GM12878 (cell line): Measurements from ENCODE around the gene JADE2. TPM values are rescaled to one million over a fixed set of nuclear protein-coding genes. Genes with fewer than 3 reads are reported as not detected.

Experiments used
- BHLHE40 ChIP-seq, 2 experiments: fragments of 450-650 bp in 1 of 2; IDR thresholded peaks; 2 replicates each; pipeline ENCODE4 v1.6.1; 2011 to 2017; ENCODE audit warnings: low read depth in 2 of 2, borderline replicate concordance in 1 of 2, improper control_type of control experiment in 1 of 2, low read length in 1 of 2, mild to moderate bottlenecking in 1 of 2
- HCFC1 ChIP-seq: fragments of 150-350 bp; IDR thresholded peaks from 2 replicates; pipeline ENCODE4 v1.6.1; 2014; ENCODE audit warnings: low read length
- IKZF2 ChIP-seq, 2 experiments: fragments of 450-650 bp; IDR thresholded peaks; 2 replicates each; pipeline ENCODE4 v1.6.1; 2017; ENCODE audit warnings: mild to moderate bottlenecking in 2 of 2, moderate library complexity in 2 of 2
- MTA2 ChIP-seq: fragments of 450-650 bp; IDR thresholded peaks from 2 replicates; pipeline ENCODE4 v1.6.1; 2016; ENCODE audit warnings: low read depth, mild to moderate bottlenecking, moderate library complexity
- MYB ChIP-seq: fragments of 150-350 bp; IDR thresholded peaks from 2 replicates; pipeline ENCODE4 v1.6.1; 2014; ENCODE audit warnings: mild to moderate bottlenecking, low read depth, low read length, borderline replicate concordance
- NBN ChIP-seq: fragments of 450-650 bp; IDR thresholded peaks from 2 replicates; pipeline ENCODE4 v1.6.1; 2016
- NFIC ChIP-seq: IDR thresholded peaks from 2 replicates; pipeline ENCODE4 v1.6.1; 2012; ENCODE audit warnings: low read depth, mild to moderate bottlenecking, inconsistent platforms, low read length, moderate library complexity
- POLR2AphosphoS5 ChIP-seq: IDR thresholded peaks from 2 replicates; pipeline ENCODE4 v1.6.1; 2011; ENCODE audit warnings: mild to moderate bottlenecking, low read length, inconsistent platforms
- RAD51 ChIP-seq: fragments of 450-650 bp; IDR thresholded peaks from 2 replicates; pipeline ENCODE4 v1.6.1; 2016; ENCODE audit warnings: moderate library complexity, mild to moderate bottlenecking, inconsistent platforms
- RELA ChIP-seq: fragments of 450-650 bp; IDR thresholded peaks from 2 replicates; pipeline ENCODE4 v1.8.0; 2014; ENCODE audit warnings: borderline replicate concordance; ENCODE audit not compliant: partially characterized antibody
- SMARCA5 ChIP-seq: fragments of 450-650 bp; IDR thresholded peaks from 2 replicates; pipeline ENCODE4 v1.6.1; 2017; ENCODE audit warnings: mild to moderate bottlenecking
- TARDBP ChIP-seq: IDR thresholded peaks from 2 replicates; pipeline ENCODE4 v1.6.1; 2016; ENCODE audit warnings: borderline replicate concordance
- TCF12 ChIP-seq: IDR thresholded peaks from 2 replicates; pipeline ENCODE4 v1.6.1; 2011; ENCODE audit warnings: low read depth, mild to moderate bottlenecking, low read length
- ZBED1 ChIP-seq: IDR thresholded peaks from 2 replicates; pipeline ENCODE4 v1.6.1; 2016; ENCODE audit warnings: borderline replicate concordance
- ZNF622 ChIP-seq: fragments of 450-650 bp; IDR thresholded peaks from 2 replicates; pipeline ENCODE4 v1.6.1; 2017; ENCODE audit warnings: mild to moderate bottlenecking, inconsistent platforms
- polyA plus RNA-seq, 11 experiments: library from polyadenylated mRNA; depleted of rRNA in 4 of 11; unstranded in 6 of 11; stranded (reverse) in 5 of 11; fragments of >200 nt; fragmentation: Nextera tagmentation in 4 of 11; fragmentation: Illumina TruSeq in 1 of 11; extraction: Ambion mirVana in 4 of 11; extraction: Trizol in 1 of 11; gene quantifications; 1 replicate in 1 of 11; 2 replicates in 10 of 11; pipeline versions ENCODE4 v1.2.1 to v1.2.3, GENCODE V29; 2011 to 2016; ENCODE audit warnings: inconsistent platforms in 2 of 11, missing spikeins in 2 of 11, low read depth in 1 of 11
- total RNA-seq, 4 experiments: library from RNA; depleted of rRNA in 3 of 4; stranded (reverse); fragments of >200 nt in 3 of 4; fragmentation: Illumina TruSeq in 1 of 4; extraction: Trizol in 1 of 4; gene quantifications; 2 replicates each; pipeline versions ENCODE4 v1.2.1 to v1.2.3, GENCODE V29; 2013 to 2021
- TF ChIP-seq, protein P1 (sequence below): fragments of 450-650 bp; IDR thresholded peaks from 2 replicates; pipeline ENCODE4 v1.6.1; 2017; ENCODE audit warnings: low read depth, mild to moderate bottlenecking, moderate library complexity
- TF ChIP-seq, protein P2 (sequence below): fragments of 450-650 bp; IDR thresholded peaks from 2 replicates; pipeline ENCODE4 v1.6.1; 2016; ENCODE audit warnings: mild to moderate bottlenecking

Gene JADE2
- total and polyA plus RNA-seq, 10 of the 15 experiments (the other 5 are each of a cell fraction or from before 2014, with no cell fraction given) = 1.5 to 67.0 (median 22.4) TPM

DNA sequence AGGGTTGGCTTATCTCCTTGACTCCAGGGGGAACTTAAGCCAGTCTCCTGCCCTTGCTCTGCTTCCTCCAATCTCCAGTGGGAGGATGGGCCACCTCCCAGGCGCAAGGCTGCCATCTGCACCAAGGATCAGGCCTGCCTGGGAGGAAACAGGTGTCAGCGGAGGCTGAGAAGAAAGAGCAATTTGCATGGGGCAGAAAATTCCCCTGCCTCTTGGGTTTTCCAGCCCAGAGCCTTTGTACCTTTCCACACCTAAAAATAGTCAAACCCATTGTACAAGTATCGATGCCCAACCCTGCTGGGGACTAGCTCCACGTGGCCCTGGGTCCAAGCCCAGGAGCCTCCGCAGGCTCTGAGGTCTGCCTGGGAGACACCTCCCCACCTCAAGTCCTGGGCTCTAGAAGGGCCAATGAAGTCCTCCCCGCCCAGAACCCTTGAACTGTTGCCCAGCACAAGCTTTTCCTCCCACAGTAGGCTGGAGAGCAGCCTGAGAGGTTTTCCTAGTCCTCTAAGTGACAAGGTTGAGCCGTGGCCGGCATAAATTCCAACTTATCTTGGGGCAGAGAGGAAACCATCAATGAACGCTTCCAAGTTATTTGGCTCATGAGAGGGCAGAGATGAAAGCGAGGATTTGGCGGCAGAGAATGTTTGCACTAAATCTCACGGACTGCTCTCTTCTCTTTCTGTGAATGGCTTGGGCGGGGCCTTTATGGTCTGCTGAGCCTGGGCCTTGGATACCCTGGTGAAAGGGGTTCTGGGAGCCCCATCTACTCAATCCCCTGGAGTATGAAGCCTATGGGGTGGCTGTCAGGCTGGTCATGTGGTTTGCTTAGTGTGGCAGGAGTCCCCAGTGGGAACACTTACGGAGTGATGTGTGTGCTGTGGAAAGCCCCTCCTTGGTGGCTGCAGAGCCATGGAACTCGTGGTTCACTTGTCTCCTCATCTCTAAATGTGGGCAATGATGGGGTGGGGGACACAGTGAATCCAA is 15.6 kb downstream of the JADE2 start (continued):
- TF ChIP-seq HCFC1 (no peak), MTA2 (no peak), POLR2AphosphoS5 (peak; percentile 22; the same call in 1 of the 2 replicates), ZBED1 (0 out of 2 replicates have a peak, but pooled peaks have one; percentile 37), SMARCA5 (peak; percentile 69; the same call in 1 of the 2 replicates), MYB (no peak), BHLHE40 (IDR thresholded peaks at IDR 0.05; ENCODE audit: borderline replicate concordance in 1 of 2, low read depth in 2 of 2, low read length in 1 of 2) (peak in 1 of 2 experiments; percentile 25; a peak in 1 of 4 replicates), RELA (peak; percentile 87), RAD51 (peak; percentile 45; the same call in 1 of the 2 replicates), TARDBP (no peak), IKZF2 (IDR thresholded peaks at IDR 0.05) (peak; percentile 68 to 79), NBN (0 out of 2 replicates have a peak, but pooled peaks have one; percentile 16), TCF12 (peak; percentile 89), NFIC (peak; percentile 74), ZNF622 (no peak)
- TF ChIP-seq, protein P1, sequence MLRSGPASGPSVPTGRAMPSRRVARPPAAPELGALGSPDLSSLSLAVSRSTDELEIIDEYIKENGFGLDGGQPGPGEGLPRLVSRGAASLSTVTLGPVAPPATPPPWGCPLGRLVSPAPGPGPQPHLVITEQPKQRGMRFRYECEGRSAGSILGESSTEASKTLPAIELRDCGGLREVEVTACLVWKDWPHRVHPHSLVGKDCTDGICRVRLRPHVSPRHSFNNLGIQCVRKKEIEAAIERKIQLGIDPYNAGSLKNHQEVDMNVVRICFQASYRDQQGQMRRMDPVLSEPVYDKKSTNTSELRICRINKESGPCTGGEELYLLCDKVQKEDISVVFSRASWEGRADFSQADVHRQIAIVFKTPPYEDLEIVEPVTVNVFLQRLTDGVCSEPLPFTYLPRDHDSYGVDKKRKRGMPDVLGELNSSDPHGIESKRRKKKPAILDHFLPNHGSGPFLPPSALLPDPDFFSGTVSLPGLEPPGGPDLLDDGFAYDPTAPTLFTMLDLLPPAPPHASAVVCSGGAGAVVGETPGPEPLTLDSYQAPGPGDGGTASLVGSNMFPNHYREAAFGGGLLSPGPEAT = peak; percentile 50; the same call in 1 of the 2 replicates
- TF ChIP-seq, protein P2, sequence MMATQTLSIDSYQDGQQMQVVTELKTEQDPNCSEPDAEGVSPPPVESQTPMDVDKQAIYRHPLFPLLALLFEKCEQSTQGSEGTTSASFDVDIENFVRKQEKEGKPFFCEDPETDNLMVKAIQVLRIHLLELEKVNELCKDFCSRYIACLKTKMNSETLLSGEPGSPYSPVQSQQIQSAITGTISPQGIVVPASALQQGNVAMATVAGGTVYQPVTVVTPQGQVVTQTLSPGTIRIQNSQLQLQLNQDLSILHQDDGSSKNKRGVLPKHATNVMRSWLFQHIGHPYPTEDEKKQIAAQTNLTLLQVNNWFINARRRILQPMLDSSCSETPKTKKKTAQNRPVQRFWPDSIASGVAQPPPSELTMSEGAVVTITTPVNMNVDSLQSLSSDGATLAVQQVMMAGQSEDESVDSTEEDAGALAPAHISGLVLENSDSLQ = peak; percentile 22; the same call in 1 of the 2 replicates
